RWPE1 (cell line): Measurements from ENCODE around the gene YTHDC1.
"Not testable (repeated sequence)": the region's sequence is repeated elsewhere in the genome, so short reads cannot be mapped to it uniquely, and the experiment has no call there.

Experiments used
- CTCF ChIA-PET: fragments of 350-600 bp; sonication (Branson Sonifier 250); formaldehyde crosslinking; extraction: SDS; loops from one replicate; lab custom pipeline; 2021; lab: Yijun Ruan, JAX
- POLR2A ChIA-PET: fragments of 400-600 bp; formaldehyde crosslinking; extraction: SDS; loops from one replicate; lab custom pipeline; 2020; ENCODE audit warnings: antibody characterized with exemption; ENCODE audit not compliant: low non-redundant PET; lab: Yijun Ruan, JAX
- DNase-seq: peaks from one replicate; pipeline ENCODE4 v3.0.0; 2012; ENCODE audit warnings: low spot score
- H3K27ac ChIP-seq: fragments of 450-650 bp; 2 replicates; pipeline ENCODE4 v1.5.1; 2017
- TF ChIP-seq, protein P1 (sequence below): fragments of 450-650 bp; conservative IDR thresholded peaks from 2 replicates; pipeline ENCODE4 v1.5.1; 2017; ENCODE audit warnings: low read depth, mild to moderate bottlenecking

Gene YTHDC1

DNA sequence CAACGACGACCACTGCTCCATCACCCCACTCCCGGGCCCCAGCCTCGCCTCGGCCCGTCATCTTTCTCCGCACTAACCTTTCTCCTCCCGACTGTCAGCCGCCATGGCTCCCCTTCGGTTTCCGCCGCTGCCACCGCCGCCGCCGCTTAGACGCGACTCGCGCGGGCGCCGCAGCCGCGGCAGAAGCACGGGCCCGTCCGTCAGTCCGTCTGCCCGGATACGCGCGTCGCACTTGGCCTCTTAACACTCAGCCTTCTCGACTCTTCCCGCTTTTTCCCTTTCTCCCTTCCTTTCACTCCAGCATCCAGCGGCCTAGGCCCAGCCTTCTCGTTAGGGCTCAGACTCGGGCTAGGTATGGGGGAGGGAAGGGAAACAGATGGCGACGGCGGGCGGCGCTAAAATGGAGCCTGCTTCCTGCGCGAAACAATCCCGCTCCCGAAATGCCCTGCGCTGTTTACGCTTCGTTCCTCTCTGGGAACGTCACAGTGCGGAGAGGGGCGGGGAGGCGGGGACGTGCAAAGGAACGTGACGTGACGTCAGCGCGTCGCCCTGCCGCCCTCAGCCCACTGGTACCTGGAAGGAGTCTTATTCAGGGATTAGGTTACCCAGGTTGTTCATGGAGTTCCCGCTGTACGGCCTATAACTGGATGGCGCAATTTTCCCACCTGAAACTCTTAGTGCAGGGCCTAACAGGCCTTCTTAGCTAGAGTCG lies at the start of gene YTHDC1:
Gene YTHDC1 (minus strand): TSS at position 442 of the 712 bp plus-strand sequence. CDS start 337 bp downstream, at position 105.
- peak; percentile 95 for DNase-seq
- peak within 1 kb of the TSS; percentile 92 for H3K27ac ChIP-seq
- ChIA-PET CTCF (interaction anchor here (0.8 kb wide), 1 partner anchor 26 kb away, joined by 3 read pairs; no protein-coding TSS in a partner anchor), POLR2A (no interaction called here)
- TF ChIP-seq, protein P1, sequence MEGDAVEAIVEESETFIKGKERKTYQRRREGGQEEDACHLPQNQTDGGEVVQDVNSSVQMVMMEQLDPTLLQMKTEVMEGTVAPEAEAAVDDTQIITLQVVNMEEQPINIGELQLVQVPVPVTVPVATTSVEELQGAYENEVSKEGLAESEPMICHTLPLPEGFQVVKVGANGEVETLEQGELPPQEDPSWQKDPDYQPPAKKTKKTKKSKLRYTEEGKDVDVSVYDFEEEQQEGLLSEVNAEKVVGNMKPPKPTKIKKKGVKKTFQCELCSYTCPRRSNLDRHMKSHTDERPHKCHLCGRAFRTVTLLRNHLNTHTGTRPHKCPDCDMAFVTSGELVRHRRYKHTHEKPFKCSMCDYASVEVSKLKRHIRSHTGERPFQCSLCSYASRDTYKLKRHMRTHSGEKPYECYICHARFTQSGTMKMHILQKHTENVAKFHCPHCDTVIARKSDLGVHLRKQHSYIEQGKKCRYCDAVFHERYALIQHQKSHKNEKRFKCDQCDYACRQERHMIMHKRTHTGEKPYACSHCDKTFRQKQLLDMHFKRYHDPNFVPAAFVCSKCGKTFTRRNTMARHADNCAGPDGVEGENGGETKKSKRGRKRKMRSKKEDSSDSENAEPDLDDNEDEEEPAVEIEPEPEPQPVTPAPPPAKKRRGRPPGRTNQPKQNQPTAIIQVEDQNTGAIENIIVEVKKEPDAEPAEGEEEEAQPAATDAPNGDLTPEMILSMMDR, result no peak

DNA sequence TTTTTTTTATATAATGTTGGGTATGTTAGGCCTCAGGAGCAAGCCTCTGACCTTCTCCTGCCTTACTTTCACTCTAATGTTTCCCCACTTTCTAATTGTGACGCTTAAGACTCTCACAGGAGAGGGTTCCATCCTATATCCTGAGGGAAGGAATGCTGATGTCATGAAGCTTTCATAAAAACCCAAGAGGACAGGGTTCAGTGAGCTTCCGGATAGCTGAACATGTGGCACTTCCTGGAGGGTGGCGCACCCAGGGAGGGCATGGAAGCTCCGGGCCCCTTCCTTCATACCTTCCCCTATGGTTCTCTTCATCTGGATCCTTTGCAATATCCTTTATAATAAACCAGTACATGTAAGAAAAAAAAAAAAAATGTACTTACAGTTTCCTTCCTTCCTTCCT lies 49.4 kb upstream of the YTHDC1 start:
- TF ChIP-seq, protein P1, result no peak
- DNase-seq, result no peak
- CTCF ChIA-PET, result interaction anchor here (0.6 to 0.7 kb wide), 2 partner anchors 10 to 261 kb away, joined by 3 read pairs; no protein-coding TSS in a partner anchor
- POLR2A ChIA-PET, result no interaction called here
- H3K27ac ChIP-seq, result no peak overlapping the region

DNA sequence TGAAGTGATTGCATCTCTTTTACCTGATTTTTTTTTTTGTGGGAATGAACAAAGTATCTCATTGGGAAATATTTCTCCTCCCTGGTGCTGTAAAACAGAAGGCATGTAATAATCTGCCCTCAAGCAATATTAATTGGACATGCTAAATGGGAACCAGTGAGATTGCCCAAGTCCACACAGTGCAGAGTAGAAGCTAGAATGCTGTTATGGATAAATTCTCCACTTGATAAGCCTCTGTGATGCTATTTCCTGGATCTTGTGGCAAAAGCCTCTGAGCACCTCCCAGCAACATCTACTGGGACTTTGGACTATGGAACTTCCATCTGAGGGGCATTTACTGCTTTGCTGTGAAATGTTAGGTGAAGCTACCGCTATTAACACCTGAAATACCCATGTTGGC lies 46.9 kb upstream of the YTHDC1 start:
- POLR2A ChIA-PET, result no interaction called here
- no peak overlapping the region for H3K27ac ChIP-seq
- CTCF ChIA-PET, result no interaction called here

DNA sequence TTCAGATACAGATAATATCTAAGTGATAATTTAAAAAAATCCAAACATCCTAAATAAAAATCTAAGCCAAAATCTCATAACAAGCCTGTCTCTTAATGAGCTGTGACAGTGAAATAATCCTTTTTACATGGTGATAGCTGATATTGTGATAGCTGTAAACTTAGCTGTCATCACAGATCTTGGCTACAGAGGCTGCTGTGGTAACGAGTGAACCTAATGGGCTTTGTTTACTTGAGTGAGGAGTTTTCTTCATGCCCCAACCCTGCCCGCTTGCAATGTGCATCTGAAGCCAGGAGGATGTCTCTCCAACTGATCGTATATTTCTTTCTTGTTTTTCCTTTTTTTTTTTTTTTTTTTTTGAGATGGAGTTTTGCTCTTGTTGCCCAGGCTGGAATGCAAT lies 41.5 kb upstream of the YTHDC1 start:
- CTCF ChIA-PET, result interaction anchor here (0.7 kb wide), 1 partner anchor 119 kb away, joined by 3 read pairs; no protein-coding TSS in a partner anchor
- TF ChIP-seq, protein P1, result no peak
- DNase-seq, result no peak
- POLR2A ChIA-PET, result no interaction called here
- H3K27ac ChIP-seq, result no peak overlapping the region

More for the DNA sequence above, 46.9 kb upstream of the YTHDC1 start:
- TF ChIP-seq, protein P1, result no peak
- DNase-seq, result no peak

DNA sequence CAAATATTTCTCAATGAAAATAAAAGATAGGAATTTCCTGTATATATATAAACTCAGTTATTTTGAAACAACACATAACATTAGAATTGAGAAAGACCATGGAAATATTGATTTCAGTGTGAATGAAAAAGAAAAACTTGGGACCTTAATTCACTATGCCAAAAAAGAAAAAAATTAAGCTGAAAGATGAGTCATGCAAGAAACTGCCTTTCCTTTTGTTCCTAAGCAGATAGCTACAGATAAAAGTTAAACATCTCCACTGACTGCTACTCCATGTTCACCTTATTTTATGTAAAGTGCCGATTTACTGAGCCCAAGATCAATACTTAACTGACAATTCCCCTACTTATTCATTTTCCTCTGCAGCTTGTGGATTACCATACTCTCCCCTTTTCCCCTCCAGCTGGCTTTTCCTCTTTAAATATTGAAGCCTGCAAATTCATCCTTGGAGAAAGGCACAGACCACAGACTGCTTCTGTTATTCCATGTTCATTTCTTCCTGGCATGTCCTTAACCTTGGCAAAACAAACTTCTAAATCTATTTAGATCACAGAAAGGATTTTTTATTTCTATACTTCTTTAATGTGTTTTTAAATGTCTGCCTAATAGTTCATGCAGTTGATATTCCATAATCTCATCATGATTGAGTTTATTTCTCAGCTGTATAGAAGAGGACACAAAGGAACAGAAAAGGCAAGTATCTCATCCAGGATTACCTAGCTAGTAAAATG lies 40.5 kb upstream of the YTHDC1 start:
- POLR2A ChIA-PET, result no interaction called here
- CTCF ChIA-PET, result interaction anchor here (0.6 to 1.0 kb wide), 2 partner anchors 9 to 15 kb away, joined by 3 to 6 read pairs; no protein-coding TSS in a partner anchor
- no peak for DNase-seq
- TF ChIP-seq, protein P1, result no peak
- H3K27ac ChIP-seq, result no peak overlapping the region

DNA sequence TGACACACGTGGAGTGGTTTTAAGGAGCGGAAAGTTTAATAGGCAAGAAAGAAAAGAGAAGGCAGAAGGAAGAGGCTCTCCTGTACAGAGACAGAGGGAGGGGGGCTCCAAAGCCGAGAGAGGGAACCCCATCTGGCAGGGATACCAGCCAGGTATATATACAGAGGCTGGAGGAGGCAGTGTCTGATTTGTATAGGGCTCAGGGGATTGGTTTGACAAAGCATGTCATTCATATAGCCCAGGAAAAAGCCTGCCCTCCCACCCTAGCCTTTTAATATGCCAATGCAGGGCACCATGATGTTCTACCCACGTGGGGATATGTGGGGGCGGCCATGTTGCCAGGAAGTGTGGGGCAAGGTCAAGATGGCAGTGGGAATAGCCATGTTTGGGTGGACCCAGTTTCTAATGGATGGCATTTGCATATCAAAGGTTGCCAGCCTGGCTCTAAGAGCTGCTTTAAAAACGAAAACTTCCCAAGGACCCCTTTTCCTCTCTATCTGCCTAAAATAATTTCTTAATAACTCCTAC lies 39.6 kb upstream of the YTHDC1 start:
- H3K27ac ChIP-seq, POLR2A ChIA-PET, DNase-seq: not testable (repeated sequence)
- CTCF ChIA-PET, result interaction anchor here (0.6 to 0.7 kb wide), 2 partner anchors 10 to 292 kb away, joined by 3 read pairs; no protein-coding TSS in a partner anchor
